Activated CD8-positive, alpha-beta T cell treated with anti-CD3 and anti-CD28 coated beads for 36 hours (primary cell): ENCODE measurements around the gene OR2Y1. TPM values are rescaled to one million over a fixed set of nuclear protein-coding genes. Genes with fewer than 3 reads are reported as not detected.

Experiments
- ATAC-seq: fragments of 200-7000 bp; cut with Tn5 transposase; one replicate; pipeline ENCODE4 v1.10.0; 2021; ENCODE audit warnings: mild to moderate bottlenecking, moderate library complexity
- CTCF ChIA-PET: fragments of 350-600 bp; sonication (Branson Sonifier 250); formaldehyde crosslinking; loops from one replicate; lab custom pipeline; 2021; ENCODE audit warnings: antibody characterized with exemption; lab: Charles Lee
- POLR2A ChIA-PET: fragments of 350-600 bp; sonication (Branson Sonifier 250); formaldehyde crosslinking; loops from one replicate; lab custom pipeline; 2021; ENCODE audit warnings: antibody characterized with exemption; lab: Charles Lee
- DNase-seq: peaks from one replicate; pipeline ENCODE4 v3.0.0-alpha.2; 2020
- H3K27ac Mint-ChIP-seq: one replicate; pipeline ENCODE4 v1.8.0; 2021; ENCODE audit warnings: mild to moderate bottlenecking, mixed read lengths
- H3K27me3 Mint-ChIP-seq: one replicate; pipeline ENCODE4 v1.8.0; 2021; ENCODE audit warnings: mixed read lengths
- H3K36me3 Mint-ChIP-seq: one replicate; pipeline ENCODE4 v1.8.0; 2021; ENCODE audit warnings: low read depth, mixed read lengths
- H3K4me1 Mint-ChIP-seq: one replicate; pipeline ENCODE4 v1.8.0; 2021; ENCODE audit warnings: low read depth, mixed read lengths
- H3K4me3 Mint-ChIP-seq: one replicate; pipeline ENCODE4 v1.8.0; 2021; ENCODE audit warnings: mild to moderate bottlenecking, moderate library complexity, mixed read lengths
- H3K9me3 Mint-ChIP-seq: one replicate; pipeline ENCODE4 v1.8.0; 2021; ENCODE audit warnings: mixed read lengths
- CTCF ChIP-seq: fragments of 200-600 bp; IDR thresholded peaks from one replicate; pipeline ENCODE4 v1.8.0; 2022; ENCODE audit warnings: antibody characterized with exemption, mild to moderate bottlenecking
- intact Hi-C: fragments of 100-400 bp; cut with micrococcal nuclease; formaldehyde crosslinking; loops from one replicate; pipeline ENCODE4 v1.10.0; 2022
- total RNA-seq, 2 experiments: library from RNA; stranded (reverse); gene quantifications; one replicate each; pipeline ENCODE4 v1.2.3, GENCODE V29; 2021

OR2Y1 gene
- total RNA-seq, 2 experiments from 2014 or later = not detected

- TF ChIP-seq CTCF = no peak
- Mint-ChIP-seq H3K27ac (no peak overlapping the region), H3K4me1 (no peaks in the 10 kb centered on the region), H3K9me3 (peaks cover 14% of the 10 kb centered on the region), H3K27me3 (peaks cover 5% of the 10 kb centered on the region), H3K4me3 (no peak overlapping the region), H3K36me3 (no peaks in the 10 kb centered on the region)
- DNase-seq = no peak
- CTCF ChIA-PET = no interaction called here
- POLR2A ChIA-PET = no interaction called here
- ATAC-seq = no peak
- intact Hi-C loops = no loop called here
Observed at GRCh38 chr5:180775624-180776023, 35.8 kb upstream of the OR2Y1 start.

DNA sequence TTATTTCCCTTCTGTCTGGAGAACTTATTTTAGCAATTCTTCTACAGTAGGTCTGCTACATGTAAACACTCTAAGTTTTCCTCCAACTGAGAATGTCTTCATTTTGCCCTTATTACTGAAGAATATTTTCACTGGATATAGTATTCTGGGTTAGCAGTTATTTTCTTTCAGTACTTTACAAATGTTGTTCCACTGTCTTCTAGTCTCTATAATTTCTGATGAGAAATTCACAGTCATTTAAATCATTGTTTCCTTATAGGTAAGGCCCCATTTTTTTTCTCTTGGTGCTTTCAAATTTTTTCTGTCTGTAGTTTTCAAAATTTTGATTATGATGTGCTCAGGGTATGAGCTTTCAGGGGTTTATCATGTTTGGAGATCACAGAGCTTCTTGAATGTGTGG is 32.0 kb upstream of the OR2Y1 start:
- ChIA-PET POLR2A (interaction anchor here (0.7 kb wide), 1 partner anchor 338 kb away, joined by 5 read pairs; no protein-coding TSS in a partner anchor), CTCF (no interaction called here)
- no peak overlapping the region for H3K27ac Mint-ChIP-seq
- H3K4me1 Mint-ChIP-seq = no peaks in the 10 kb centered on the region
- intact Hi-C loops = no loop called here
- H3K9me3 Mint-ChIP-seq = peaks cover 14% of the 10 kb centered on the region
- no peak overlapping the region for H3K4me3 Mint-ChIP-seq
- peaks cover 5% of the 10 kb centered on the region for H3K27me3 Mint-ChIP-seq
- no peaks in the 10 kb centered on the region for H3K36me3 Mint-ChIP-seq
- TF ChIP-seq CTCF = no peak
- no peak for DNase-seq
- ATAC-seq = no peak

- DNase-seq (no peak), ATAC-seq (no peak)
- Mint-ChIP-seq H3K27me3 (peaks cover 10% of the 10 kb centered on the region), H3K4me3 (no peak overlapping the region), H3K27ac (no peak overlapping the region), H3K36me3 (no peaks in the 10 kb centered on the region), H3K9me3 (peaks cover 14% of the 10 kb centered on the region), H3K4me1 (no peaks in the 10 kb centered on the region)
- intact Hi-C loops = no loop called here
- ChIA-PET POLR2A (no interaction called here), CTCF (interaction anchor here (0.7 to 1.0 kb wide), 2 partner anchors 8 to 317 kb away, joined by 3 read pairs; no protein-coding TSS in a partner anchor)
- no peak for TF ChIP-seq CTCF
Observed at GRCh38 chr5:180769821-180770220, 30.0 kb upstream of the OR2Y1 start.

DNA sequence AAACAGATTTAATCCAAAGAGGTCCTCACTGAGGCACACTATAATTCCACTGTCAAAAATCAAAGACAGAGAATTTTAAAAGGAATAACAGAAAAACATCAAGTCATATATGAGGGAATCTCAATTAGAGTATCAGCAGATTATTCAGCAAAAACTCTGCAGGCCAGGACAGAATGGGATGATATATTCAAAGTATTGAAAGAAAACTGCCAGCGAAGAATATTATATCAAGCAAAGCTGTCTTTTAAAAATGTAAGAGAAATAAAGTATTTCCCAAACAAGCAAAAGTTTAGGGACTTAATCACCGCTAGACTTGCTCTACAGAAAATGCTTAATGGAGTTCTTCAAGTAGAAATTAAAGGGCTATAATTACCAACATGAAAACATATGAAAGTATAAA is 15.7 kb upstream of the OR2Y1 start:
- no peaks in the 10 kb centered on the region for H3K4me1 Mint-ChIP-seq
- peaks cover 12% of the 10 kb centered on the region for H3K9me3 Mint-ChIP-seq
- intact Hi-C loops = no loop called here
- no peak for DNase-seq
- ChIA-PET CTCF (no interaction called here), POLR2A (no interaction called here)
- H3K27me3 Mint-ChIP-seq = peaks cover 2% of the 10 kb centered on the region
- H3K4me3 Mint-ChIP-seq = no peak overlapping the region
- H3K27ac Mint-ChIP-seq = no peak overlapping the region
- no peaks in the 10 kb centered on the region for H3K36me3 Mint-ChIP-seq
- no peak for TF ChIP-seq CTCF
- no peak for ATAC-seq

DNA sequence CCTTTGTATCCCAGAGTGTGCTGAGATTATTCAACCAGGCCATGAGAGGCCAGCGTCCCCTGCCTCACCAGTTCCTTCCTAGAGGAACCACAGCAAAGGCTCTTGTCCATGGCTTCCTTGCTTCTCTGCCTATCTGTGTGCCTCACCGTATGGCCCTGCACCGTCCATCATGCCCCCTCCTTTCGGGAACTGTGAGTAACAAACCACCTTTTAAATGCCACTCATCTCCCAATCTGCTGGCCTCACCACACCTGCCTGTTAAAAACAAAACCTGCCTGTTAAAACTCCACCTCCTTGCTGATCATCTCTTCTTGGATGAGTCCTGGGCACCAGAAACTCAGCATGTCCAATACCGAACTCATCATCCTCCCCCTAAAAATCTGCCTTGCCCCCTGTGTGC is 4.4 kb upstream of the OR2Y1 start:
- POLR2A ChIA-PET = no interaction called here
- intact Hi-C loops = no loop called here
- TF ChIP-seq CTCF = no peak
- CTCF ChIA-PET = no interaction called here
- H3K27me3 Mint-ChIP-seq = peaks cover 6% of the 10 kb centered on the region
- no peaks in the 10 kb centered on the region for H3K4me1 Mint-ChIP-seq
- DNase-seq (no peak), ATAC-seq (no peak)
- H3K4me3 Mint-ChIP-seq = no peak overlapping the region
- no peaks in the 10 kb centered on the region for H3K9me3 Mint-ChIP-seq
- H3K27ac Mint-ChIP-seq = no peak overlapping the region
- H3K36me3 Mint-ChIP-seq = no peaks in the 10 kb centered on the region
